ENCODE measurements around the gene S100A5. TPM values are rescaled to one million over a fixed set of nuclear protein-coding genes. Genes with fewer than 3 reads are reported as not detected.

The S100A5 gene
- total and polyA plus RNA-seq, 2 of the 8 experiments (the other 6 are each of a cell fraction or from before 2014, with no cell fraction given): not detected

- Histone ChIP-seq H3K4me1 (replicated peaks in 1 of 4; ENCODE audit: control insufficient read depth in 3 of 4, insufficient read depth in 4 of 4, low read length in 3 of 4) (peaks cover 15 to 38% (median 24%) of the 10 kb centered on the region in 4 experiments), H4K5ac (ENCODE audit: insufficient read length, low read depth, low read length) (peak overlapping the region; percentile 37), H3K27me3 (replicated peaks in 1 of 4; ENCODE audit: control insufficient read depth in 3 of 4, extremely low read depth in 1 of 4, insufficient read depth in 3 of 4, low read length in 3 of 4) (peaks cover 0 to 19% (median 6%) of the 10 kb centered on the region in 4 experiments; a peak in 5 of 7 replicates), H4K20me1 (replicated peaks in 1 of 2; ENCODE audit: control insufficient read depth in 1 of 2, insufficient read depth in 2 of 2, low read length in 2 of 2) (no peaks in the 10 kb centered on the region), H3K23me2 (ENCODE audit: low read depth, low read length) (peaks cover 2% of the 10 kb centered on the region), H3K18ac (ENCODE audit: extremely low read depth, low read length) (peak overlapping the region; percentile 82; the same call in 1 of the 2 replicates), H4K91ac (replicated peaks; ENCODE audit: insufficient read length, low read length) (peak overlapping the region; percentile 92), H3K9ac (replicated peaks in 1 of 4; ENCODE audit: extremely low read depth in 1 of 4, low read depth in 3 of 4, low read length in 3 of 4) (no peak overlapping the region; a peak in 1 of 7 replicates), H3K9me3 (ENCODE audit: insufficient read depth in 2 of 2, low read depth in 1 of 2, low read length in 1 of 2) (no peaks in the 10 kb centered on the region), H3K79me2 (ENCODE audit: control insufficient read depth in 1 of 2, insufficient read depth in 2 of 2, low read length in 2 of 2) (no peaks in the 10 kb centered on the region), H3K4me3 (ENCODE audit: extremely low read depth in 1 of 4, insufficient read depth in 2 of 4, low read depth in 3 of 4, low read length in 4 of 4) (peak overlapping the region; percentile 32 to 55 (median 40); a peak in 6 of 8 replicates), H2BK12ac (ENCODE audit: low read depth, low read length) (peak overlapping the region; percentile 96; the same call in 1 of the 2 replicates), H3K4me2 (ENCODE audit: insufficient read depth in 1 of 2, low read depth in 2 of 2, low read length in 2 of 2) (peak overlapping the region; percentile 74 to 75), H3K14ac (ENCODE audit: insufficient read length) (no peak overlapping the region), H3K4ac (replicated peaks; ENCODE audit: insufficient read length, low read depth, low read length) (peak overlapping the region; percentile 58), H2BK5ac (ENCODE audit: low read depth, low read length) (peak overlapping the region; percentile 62; the same call in 1 of the 2 replicates), H4K8ac (ENCODE audit: extremely low read depth, insufficient read depth, low read length) (peak overlapping the region; percentile 32), H3K79me1 (ENCODE audit: low read depth, low read length) (no peaks in the 10 kb centered on the region), H3K23ac (ENCODE audit: insufficient read length) (no peak overlapping the region), H2BK20ac (ENCODE audit: low read length) (peak overlapping the region; percentile 74; the same call in 1 of the 2 replicates), H2AK5ac (ENCODE audit: low read depth, low read length) (0 out of 2 replicates have a peak overlapping the region, but pooled peaks have one; percentile 7), H2BK15ac (ENCODE audit: low read length) (peak overlapping the region; percentile 74), H3K36me3 (ENCODE audit: control insufficient read depth in 2 of 4, insufficient read depth in 4 of 4, low read length in 3 of 4) (no peaks in the 10 kb centered on the region), H3K56ac (replicated peaks; ENCODE audit: insufficient read length, low read depth, low read length) (no peak overlapping the region), H2AFZ (ENCODE audit: low read length) (peak overlapping the region; percentile 90; the same call in 1 of the 2 replicates), H2BK120ac (replicated peaks; ENCODE audit: low read depth, low read length) (peak overlapping the region; percentile 40), H3K27ac (ENCODE audit: low read depth, low read length) (no peak overlapping the region)
- POLR2A ChIA-PET (ENCODE audit: partially characterized antibody): interaction anchor here (0.6 to 3.3 kb wide), 12 partner anchors 9 to 98 kb away, joined by 3 to 17 read pairs (median 4); partner anchors contain the start of genes CHTOP, S100A1, S100A13 and S100A16
- WGBS, 2 experiments (ENCODE audit: extremely low coverage in 1 of 2, insufficient coverage in 1 of 2, insufficient read length in 1 of 2, insufficient replicate concordance in 2 of 2, low coverage in 1 of 2, low lambda C conversion rate in 2 of 2, missing lambda C conversion rate in 1 of 2): 16% methylated on average over 29 of the region's 38 CpGs; no CpG with 5 or more reads in 1 of the 2 experiments
- DNase-seq (ENCODE audit: low read depth in 1 of 2, low spot score in 2 of 2) (no peak), FAIRE-seq (no peak)
- CTCF ChIA-PET (ENCODE audit: partially characterized antibody): interaction anchor here (0.6 to 10.2 kb wide), 15 partner anchors 9 to 112 kb away, joined by 3 to 165 read pairs (median 17); partner anchors contain the start of genes CHTOP, S100A1, S100A13 and S100A14
- TF ChIP-seq ASH2L (IDR thresholded peaks at IDR 0.05; ENCODE audit: low read length): peak; percentile 75
- 0 out of 2 replicates have a peak, but pooled peaks have one; percentile 9 for TF ChIP-seq NRF1 (IDR thresholded peaks at IDR 0.05; ENCODE audit: low read depth, low read length)
- peak; percentile 68 for TF ChIP-seq MAX (IDR thresholded peaks at IDR 0.05)
- no peak for TF ChIP-seq HDAC2 (IDR thresholded peaks at IDR 0.05; ENCODE audit: borderline replicate concordance in 1 of 2, low read depth in 2 of 2, low read length in 2 of 2)
- TF ChIP-seq, protein P1, sequence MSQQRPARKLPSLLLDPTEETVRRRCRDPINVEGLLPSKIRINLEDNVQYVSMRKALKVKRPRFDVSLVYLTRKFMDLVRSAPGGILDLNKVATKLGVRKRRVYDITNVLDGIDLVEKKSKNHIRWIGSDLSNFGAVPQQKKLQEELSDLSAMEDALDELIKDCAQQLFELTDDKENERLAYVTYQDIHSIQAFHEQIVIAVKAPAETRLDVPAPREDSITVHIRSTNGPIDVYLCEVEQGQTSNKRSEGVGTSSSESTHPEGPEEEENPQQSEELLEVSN (IDR thresholded peaks at IDR 0.05): peak; percentile 67; the same call in 1 of the 2 replicates
- TF ChIP-seq EZH2 (IDR thresholded peaks at IDR 0.05; ENCODE audit: low read depth, low read length, severe bottlenecking): peak; percentile 26
- TF ChIP-seq USF2 (IDR thresholded peaks at IDR 0.05; ENCODE audit: low read length): peak; percentile 69
- TF ChIP-seq RAD21 (IDR thresholded peaks at IDR 0.05 in 1 of 2, conservative IDR thresholded peaks at IDR 0.05 in 1 of 2; ENCODE audit: low read depth in 2 of 2, low read length in 2 of 2): no peak
Observed at GRCh38 chr1:153536012-153536670, 4.6 kb downstream of the S100A5 start.

All from H1 (cell line).